H1 (cell line): Measurements from ENCODE around the gene DIO3. TPM values are rescaled to one million over a fixed set of nuclear protein-coding genes. Genes with fewer than 3 reads are reported as not detected.

Experiments
- CTCF ChIA-PET: fragments of 300-600 bp; sonication (Branson Sonifier 250); formaldehyde crosslinking; loops from one replicate; lab custom pipeline; 2021; ENCODE audit not compliant: partially characterized antibody; lab: Charles Lee
- POLR2A ChIA-PET: fragments of 300-600 bp; sonication (Branson Sonifier 250); formaldehyde crosslinking; loops from one replicate; lab custom pipeline; 2021; ENCODE audit warnings: inconsistent platforms; ENCODE audit not compliant: partially characterized antibody; lab: Charles Lee
- DNase-seq, 2 experiments: peaks; one replicate each; pipeline versions ENCODE4 v3.0.0 to v3.0.0-alpha.2; 2010 to 2022; ENCODE audit warnings: low spot score in 2 of 2, low read depth in 1 of 2, mixed read lengths in 1 of 2
- FAIRE-seq: peaks from 2 replicates; lab custom pipeline; 2011; peaks lifted over from hg19 to GRCh38; lab: Jason Lieb, UNC
- H2AFZ ChIP-seq: 2 replicates; pipeline ENCODE4 v1.8.1; 2012; ENCODE audit warnings: low read length, inconsistent platforms
- H2AK5ac ChIP-seq: 2 replicates; pipeline ENCODE4 v1.6.1; 2013; ENCODE audit warnings: low read depth, low read length
- H2BK120ac ChIP-seq: replicated peaks from 2 replicates; pipeline ENCODE3; 2013; ENCODE audit warnings: low read depth, low read length, inconsistent platforms
- H2BK12ac ChIP-seq: 2 replicates; pipeline ENCODE4 v1.6.1; 2013; ENCODE audit warnings: low read depth, low read length
- H2BK15ac ChIP-seq: 2 replicates; pipeline ENCODE4 v1.6.1; 2013; ENCODE audit warnings: low read length
- H2BK20ac ChIP-seq: 2 replicates; pipeline ENCODE4 v1.6.1; 2013; ENCODE audit warnings: low read length
- H2BK5ac ChIP-seq: 2 replicates; pipeline ENCODE4 v1.6.1; 2013; ENCODE audit warnings: low read depth, low read length
- H3K14ac ChIP-seq: 2 replicates; pipeline ENCODE4 v1.6.1; 2013; ENCODE audit warnings: inconsistent platforms; ENCODE audit not compliant: insufficient read length
- H3K18ac ChIP-seq: 2 replicates; pipeline ENCODE4 v1.6.1; 2013; ENCODE audit warnings: low read length; ENCODE audit errors: extremely low read depth
- H3K23ac ChIP-seq: 2 replicates; pipeline ENCODE4 v1.6.1; 2013; ENCODE audit warnings: inconsistent platforms; ENCODE audit not compliant: insufficient read length
- H3K23me2 ChIP-seq: 2 replicates; pipeline ENCODE4 v1.6.1; 2013; ENCODE audit warnings: low read depth, low read length
- H3K27ac ChIP-seq: 2 replicates; pipeline ENCODE4 v1.6.1; 2011; ENCODE audit warnings: low read depth, low read length, inconsistent platforms
- H3K27me3 ChIP-seq, 4 experiments: replicated peaks in 1 of 4; 1 replicate in 1 of 4; 2 replicates in 3 of 4; pipeline versions ENCODE4 v1.6.1 to v1.8.1; 2011 to 2013; ENCODE audit warnings: low read length in 3 of 4, mild to moderate bottlenecking in 3 of 4, inconsistent platforms in 2 of 4, mixed read lengths in 2 of 4, moderate library complexity in 1 of 4; ENCODE audit not compliant: control insufficient read depth in 3 of 4, insufficient read depth in 3 of 4; ENCODE audit errors: extremely low read depth in 1 of 4
- H3K36me3 ChIP-seq, 4 experiments: 2 replicates each; pipeline versions ENCODE4 v1.6.1 to v1.8.1; 2011 to 2013; ENCODE audit warnings: mild to moderate bottlenecking in 4 of 4, low read length in 3 of 4, moderate library complexity in 2 of 4, control low read depth in 1 of 4, inconsistent platforms in 1 of 4; ENCODE audit not compliant: insufficient read depth in 4 of 4, control insufficient read depth in 2 of 4
- H3K4ac ChIP-seq: replicated peaks from 2 replicates; pipeline ENCODE3; 2013; ENCODE audit warnings: low read length, low read depth, mixed read lengths, inconsistent platforms; ENCODE audit not compliant: insufficient read length
- H3K4me1 ChIP-seq, 4 experiments: replicated peaks in 1 of 4; 1 replicate in 1 of 4; 2 replicates in 3 of 4; pipeline versions ENCODE4 v1.6.1 to v1.8.1; 2011 to 2013; ENCODE audit warnings: low read length in 3 of 4, inconsistent platforms in 2 of 4, mixed read lengths in 1 of 4; ENCODE audit not compliant: insufficient read depth in 4 of 4, control insufficient read depth in 3 of 4
- H3K4me2 ChIP-seq, 2 experiments: 2 replicates each; pipeline versions ENCODE4 v1.6.1 to v1.8.1; 2011 to 2013; ENCODE audit warnings: low read depth in 2 of 2, low read length in 2 of 2, control low read depth in 1 of 2, inconsistent platforms in 1 of 2, mild to moderate bottlenecking in 1 of 2; ENCODE audit not compliant: insufficient read depth in 1 of 2
- H3K4me3 ChIP-seq, 4 experiments: fragments of 200-600, 300-600 bp in 1 of 4; sonication (generic), shearing (Covaris generic), sonication (Bioruptor Twin) in 1 of 4; 2 replicates each; pipeline versions ENCODE4 v1.5.1 to v1.8.1; 2011 to 2016; ENCODE audit warnings: low read length in 4 of 4, low read depth in 3 of 4, control low read depth in 2 of 4, inconsistent platforms in 2 of 4, mild to moderate bottlenecking in 2 of 4, mixed read lengths in 1 of 4, moderate library complexity in 1 of 4; ENCODE audit not compliant: insufficient read depth in 2 of 4; ENCODE audit errors: extremely low read depth in 1 of 4
- H3K56ac ChIP-seq: replicated peaks from 2 replicates; pipeline ENCODE3; 2013; ENCODE audit warnings: low read depth, mild to moderate bottlenecking, mixed read lengths, low read length, inconsistent platforms; ENCODE audit not compliant: insufficient read length
- H3K79me1 ChIP-seq: 2 replicates; pipeline ENCODE4 v1.6.1; 2013; ENCODE audit warnings: low read depth, low read length, control low read depth
- H3K79me2 ChIP-seq, 2 experiments: 2 replicates each; pipeline versions ENCODE4 v1.6.1 to v1.8.1; 2012 to 2013; ENCODE audit warnings: low read length in 2 of 2, mild to moderate bottlenecking in 2 of 2, inconsistent platforms in 1 of 2; ENCODE audit not compliant: insufficient read depth in 2 of 2, control insufficient read depth in 1 of 2
- H3K9ac ChIP-seq, 4 experiments: replicated peaks in 1 of 4; 1 replicate in 1 of 4; 2 replicates in 3 of 4; pipeline versions ENCODE4 v1.6.1 to v1.8.1; 2011 to 2013; ENCODE audit warnings: low read depth in 3 of 4, low read length in 3 of 4, control low read depth in 2 of 4, mild to moderate bottlenecking in 2 of 4, moderate library complexity in 2 of 4, inconsistent platforms in 1 of 4; ENCODE audit errors: extremely low read depth in 1 of 4
- H3K9me3 ChIP-seq, 2 experiments: 2 replicates each; pipeline versions ENCODE4 v1.6.1 to v1.8.1; 2012 to 2013; ENCODE audit warnings: mild to moderate bottlenecking in 2 of 2, moderate library complexity in 2 of 2, control low read depth in 1 of 2, inconsistent platforms in 1 of 2, low read depth in 1 of 2, low read length in 1 of 2, mixed read lengths in 1 of 2; ENCODE audit not compliant: insufficient read depth in 2 of 2
- H4K20me1 ChIP-seq, 2 experiments: replicated peaks in 1 of 2; 2 replicates each; pipeline versions ENCODE3 to v1.8.1; 2011 to 2013; ENCODE audit warnings: inconsistent platforms in 2 of 2, low read length in 2 of 2, mild to moderate bottlenecking in 1 of 2; ENCODE audit not compliant: insufficient read depth in 2 of 2, control insufficient read depth in 1 of 2
- H4K5ac ChIP-seq: 2 replicates; pipeline ENCODE4 v1.6.1; 2013; ENCODE audit warnings: low read length, low read depth, mixed read lengths, inconsistent platforms; ENCODE audit not compliant: insufficient read length
- H4K8ac ChIP-seq: 2 replicates; pipeline ENCODE4 v1.8.0; 2013; ENCODE audit warnings: mild to moderate bottlenecking, moderate library complexity, low read length, inconsistent platforms; ENCODE audit not compliant: insufficient read depth; ENCODE audit errors: extremely low read depth
- H4K91ac ChIP-seq: replicated peaks from 2 replicates; pipeline ENCODE3; 2013; ENCODE audit warnings: low read length, mixed read lengths, inconsistent platforms; ENCODE audit not compliant: insufficient read length
- CBX8 ChIP-seq: fragments of 300-800, 300-1000 bp; sonication (generic); IDR thresholded peaks from 2 replicates; pipeline ENCODE4 v1.7.1; 2016; ENCODE audit warnings: low read depth, low read length, borderline replicate concordance
- EP300 ChIP-seq, 2 experiments: IDR thresholded peaks; 1 replicate in 1 of 2; 2 replicates in 1 of 2; pipeline ENCODE4 v1.6.1; 2011 to 2012; ENCODE audit warnings: low read depth in 2 of 2, low read length in 2 of 2, mild to moderate bottlenecking in 2 of 2, borderline replicate concordance in 1 of 2, inconsistent platforms in 1 of 2, moderate library complexity in 1 of 2
- JUND ChIP-seq: IDR thresholded peaks from 2 replicates; pipeline ENCODE4 v1.6.1; 2011; ENCODE audit warnings: mild to moderate bottlenecking, improper control_type of control experiment, low read length
- KDM1A ChIP-seq: fragments of 200-600, 300-600 bp; sonication (generic); IDR thresholded peaks from 2 replicates; pipeline ENCODE4 v1.7.1; 2016; ENCODE audit warnings: mild to moderate bottlenecking, low read length, borderline replicate concordance
- KDM4A ChIP-seq: IDR thresholded peaks from one replicate; pipeline ENCODE4 v1.7.1; 2012; ENCODE audit warnings: low read depth, mild to moderate bottlenecking, moderate library complexity, low read length, inconsistent platforms; ENCODE audit not compliant: severe bottlenecking
- POLR2AphosphoS5 ChIP-seq: IDR thresholded peaks from 2 replicates; pipeline ENCODE4 v1.6.1; 2011; ENCODE audit warnings: low read depth, low read length
- SP2 ChIP-seq: IDR thresholded peaks from 2 replicates; pipeline ENCODE4 v1.6.1; 2012; ENCODE audit warnings: mild to moderate bottlenecking, low read length, inconsistent platforms
- SRF ChIP-seq: IDR thresholded peaks from 2 replicates; pipeline ENCODE4 v1.6.1; 2011; ENCODE audit warnings: mild to moderate bottlenecking, low read depth, low read length, moderate library complexity
- TBP ChIP-seq: IDR thresholded peaks from 2 replicates; pipeline ENCODE4 v1.6.1; 2011; ENCODE audit warnings: low read depth, low read length, improper control_type of control experiment
- USF2 ChIP-seq: IDR thresholded peaks from 2 replicates; pipeline ENCODE4 v1.6.1; 2011; ENCODE audit warnings: low read length, improper control_type of control experiment
- WGBS, 2 experiments: shearing (Covaris generic) in 1 of 2; methylation state at CpG; one replicate each; pipeline versions ENCODE4 v1.1.6 to v1.1.7; 2013 to 2015; ENCODE audit warnings: low lambda C conversion rate in 2 of 2, mixed read lengths in 2 of 2, inconsistent platforms in 1 of 2, low coverage in 1 of 2, missing lambda C conversion rate in 1 of 2; ENCODE audit not compliant: insufficient replicate concordance in 2 of 2, insufficient coverage in 1 of 2, insufficient read length in 1 of 2; ENCODE audit errors: extremely low coverage in 1 of 2, missing lambda C conversion rate in 1 of 2; 5-methylcytosine and 5-hydroxymethylcytosine counted together
- polyA plus RNA-seq, 7 experiments: library from polyadenylated mRNA; depleted of rRNA in 3 of 7; stranded (reverse) in 5 of 7; unstranded in 2 of 7; fragments of >200 nt in 5 of 7; fragments of 200-250 nt in 2 of 7; gene quantifications; 1 replicate in 5 of 7; 2 replicates in 1 of 7; 4 replicates in 1 of 7; pipeline versions ENCODE4 v1.2.1 to v1.2.3, GENCODE V29; 2011 to 2013; ENCODE audit warnings: missing spikeins in 2 of 7, mixed read lengths in 2 of 7
- total RNA-seq: library from RNA; stranded (reverse); fragmentation: NEBNext Ultra II Directional; extraction: Animal tissue kit (Norgen Biotek cat#: 25700); gene quantifications from 2 replicates; pipeline ENCODE4 v1.2.1, GENCODE V29; 2021

Gene DIO3
- total and polyA plus RNA-seq, 2 of the 8 experiments (the other 6 are each of a cell fraction or from before 2014, with no cell fraction given), result 0.17 to 0.19 TPM

DNA sequence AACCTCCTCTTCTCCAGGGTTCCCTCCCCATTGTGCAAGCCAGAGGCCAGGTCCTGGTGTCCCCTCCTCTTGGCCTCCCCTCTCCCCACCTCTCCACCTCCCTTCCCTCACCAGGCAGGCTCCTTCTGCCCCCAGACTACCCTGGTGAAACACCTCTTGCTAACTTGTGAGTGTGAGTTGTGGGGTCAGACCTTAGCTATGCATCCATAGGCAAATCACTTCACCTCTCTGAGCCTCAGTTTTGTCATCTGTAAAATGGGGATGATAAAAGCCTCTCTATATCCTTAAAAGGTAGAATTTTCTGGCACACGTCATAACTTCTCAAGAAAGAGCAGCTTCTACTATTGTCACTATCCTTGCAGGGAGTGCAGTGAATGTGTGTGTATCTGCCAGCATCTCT lies 7.9 kb upstream of the DIO3 start:
- Histone ChIP-seq H3K18ac (no peak overlapping the region), H2BK15ac (no peak overlapping the region), H3K14ac (no peak overlapping the region), H2BK20ac (no peak overlapping the region), H3K79me2 (no peaks in the 10 kb centered on the region), H3K27ac (no peak overlapping the region), H3K4me1 (peaks cover 0 to 3% (median 0%) of the 10 kb centered on the region in 4 experiments; a peak in 2 of 7 replicates), H3K56ac (no peak overlapping the region), H4K8ac (no peak overlapping the region), H4K91ac (no peak overlapping the region), H3K27me3 (peaks cover 7 to 20% (median 19%) of the 10 kb centered on the region in 4 experiments), H2AK5ac (no peak overlapping the region), H2BK5ac (no peak overlapping the region), H2AFZ (no peak overlapping the region), H4K20me1 (peaks cover 0 to under 1% of the 10 kb centered on the region in 2 experiments), H3K36me3 (no peaks in the 10 kb centered on the region), H2BK120ac (no peak overlapping the region), H3K9ac (no peak overlapping the region), H2BK12ac (no peak overlapping the region), H3K23me2 (peaks cover 11% of the 10 kb centered on the region; the same call in 1 of the 2 replicates), H3K4me2 (no peak overlapping the region), H3K9me3 (no peaks in the 10 kb centered on the region), H3K23ac (no peak overlapping the region), H3K4ac (no peak overlapping the region), H4K5ac (no peak overlapping the region), H3K79me1 (no peaks in the 10 kb centered on the region), H3K4me3 (no peak overlapping the region)
- POLR2A ChIA-PET, result interaction anchor here (1.3 kb wide), 1 partner anchor 11 kb away, joined by 3 read pairs; no protein-coding TSS in a partner anchor
- CTCF ChIA-PET, result no interaction called here
- TF ChIP-seq KDM4A, result no peak
- TF ChIP-seq SP2, result no peak
- no peak for TF ChIP-seq EP300 (IDR thresholded peaks at IDR 0.05; ENCODE audit: borderline replicate concordance in 1 of 2, low read depth in 2 of 2, low read length in 2 of 2)
- no peak for TF ChIP-seq KDM1A
- TF ChIP-seq POLR2AphosphoS5, result no peak
- TF ChIP-seq JUND, result no peak
- no peak for TF ChIP-seq SRF
- TF ChIP-seq USF2, result no peak
- no peak for TF ChIP-seq CBX8
- no peak for TF ChIP-seq TBP
- DNase-seq (no peak), FAIRE-seq (no peak)
- 100% methylated on average over 1 of the region's 1 CpG; no CpG with 5 or more reads in 1 of the 2 experiments for WGBS, 2 experiments
